ENCODE results near the gene RARA. TPM values are rescaled to one million over a fixed set of nuclear protein-coding genes. Genes with fewer than 3 reads are reported as not detected.

The RARA gene
- total RNA-seq, 6 donors from 2014 or later, result 45.7 to 95.6 (median 85.9) TPM

GRCh38 chr17:40331743-40332641 is 23.0 kb downstream of the RARA start:
- H3K27ac ChIP-seq, result peak overlapping the region; percentile 93 to 96 (median 96)
- H3K27me3 ChIP-seq, result no peaks in the 10 kb centered on the region
- peaks cover 94 to 100% (median 97%) of the 10 kb centered on the region in 4 donors for H3K4me1 ChIP-seq
- TF ChIP-seq POLR2A (IDR thresholded peaks at IDR 0.05) (peak in 1 of 4 donors; percentile 52), CTCF (IDR thresholded peaks at IDR 0.05) (peak in 3 of 6 experiments; percentile 12 to 36 (median 19)), EP300 (IDR thresholded peaks at IDR 0.05) (peak in 3 of 4 donors; percentile 38 to 63 (median 42)), POLR2AphosphoS5 (IDR thresholded peaks at IDR 0.05) (peak; percentile 64 to 73)
- no peaks in the 10 kb centered on the region for H3K9me3 ChIP-seq
- peaks cover 0 to 11% (median 3%) of the 10 kb centered on the region in 4 donors for H3K36me3 ChIP-seq
- WGBS, 2 donors, result 9 to 17% methylated on average over 4 to 12 of the region's 22 CpGs
- peak overlapping the region in 3 of 4 donors; percentile 10 to 29 (median 29) for H3K4me3 ChIP-seq
- peak; percentile 94 to 96 for DNase-seq
- peak; percentile 81 to 84 for ATAC-seq (ENCODE audit: low FRiP score in 2 of 2)

GRCh38 chr17:40333781-40334448 is 24.9 kb downstream of the RARA start:
- H3K4me1 ChIP-seq, result peaks cover 91 to 100% (median 97%) of the 10 kb centered on the region in 4 donors
- H3K4me3 ChIP-seq, result no peak overlapping the region
- peak; percentile 15 to 44 for ATAC-seq (ENCODE audit: low FRiP score in 2 of 2)
- peak overlapping the region; percentile 93 to 96 (median 96) for H3K27ac ChIP-seq
- WGBS, 2 donors, result 66 to 67% methylated on average over 3 to 4 of the region's 4 CpGs
- peak; percentile 43 to 71 for TF ChIP-seq POLR2AphosphoS5 (IDR thresholded peaks at IDR 0.05)
- TF ChIP-seq POLR2A (IDR thresholded peaks at IDR 0.05), result no peak
- no peaks in the 10 kb centered on the region for H3K9me3 ChIP-seq
- no peaks in the 10 kb centered on the region for H3K27me3 ChIP-seq
- DNase-seq, result peak in 1 of 2 donors; percentile 70
- H3K36me3 ChIP-seq, result peaks cover 0 to 11% (median 3%) of the 10 kb centered on the region in 4 donors

- H3K9me3 ChIP-seq, result no peaks in the 10 kb centered on the region
- ATAC-seq (ENCODE audit: low FRiP score in 2 of 2) (no peak), DNase-seq (no peak)
- H3K4me1 ChIP-seq, result peaks cover 91 to 100% (median 97%) of the 10 kb centered on the region in 4 donors
- peaks cover 0 to 11% (median 3%) of the 10 kb centered on the region in 4 donors for H3K36me3 ChIP-seq
- H3K4me3 ChIP-seq, result no peak overlapping the region
- H3K27me3 ChIP-seq, result no peaks in the 10 kb centered on the region
- peak overlapping the region; percentile 93 to 96 (median 96) for H3K27ac ChIP-seq
- TF ChIP-seq EP300 (IDR thresholded peaks at IDR 0.05), result no peak
- TF ChIP-seq CTCF (IDR thresholded peaks at IDR 0.05), result no peak
- no peak for TF ChIP-seq POLR2A (IDR thresholded peaks at IDR 0.05)
- TF ChIP-seq POLR2AphosphoS5 (IDR thresholded peaks at IDR 0.05), result no peak
- WGBS, 2 donors, result 88 to 91% methylated on average over 8 of the region's 8 CpGs
These were observed 26.6 kb downstream of the RARA start for GRCh38 chr17:40335620-40336019.

GRCh38 chr17:40337351-40337750 is 28.4 kb downstream of the RARA start:
- no peak for TF ChIP-seq EP300 (IDR thresholded peaks at IDR 0.05)
- no peak for TF ChIP-seq POLR2A (IDR thresholded peaks at IDR 0.05)
- no peak for TF ChIP-seq CTCF (IDR thresholded peaks at IDR 0.05)
- TF ChIP-seq POLR2AphosphoS5 (IDR thresholded peaks at IDR 0.05), result no peak
- DNase-seq, result no peak
- peak overlapping the region; percentile 22 to 96 (median 62) for H3K27ac ChIP-seq
- H3K9me3 ChIP-seq, result no peaks in the 10 kb centered on the region
- H3K36me3 ChIP-seq, result no peaks in the 10 kb centered on the region
- no peak overlapping the region for H3K4me3 ChIP-seq
- H3K27me3 ChIP-seq, result no peaks in the 10 kb centered on the region
- 75 to 83% methylated on average over 8 of the region's 8 CpGs for WGBS, 2 donors
- peaks cover 76 to 88% (median 85%) of the 10 kb centered on the region in 4 donors for H3K4me1 ChIP-seq
- no peak for ATAC-seq (ENCODE audit: low FRiP score in 2 of 2)

GRCh38 chr17:40338058-40338457 is 29.1 kb downstream of the RARA start:
- DNase-seq (no peak), ATAC-seq (ENCODE audit: low FRiP score in 2 of 2) (no peak)
- Histone ChIP-seq H3K27ac (peak overlapping the region; percentile 22 to 96 (median 62)), H3K27me3 (no peaks in the 10 kb centered on the region), H3K4me3 (no peak overlapping the region), H3K36me3 (no peaks in the 10 kb centered on the region), H3K4me1 (peaks cover 69 to 84% (median 78%) of the 10 kb centered on the region in 4 donors), H3K9me3 (no peaks in the 10 kb centered on the region)
- WGBS, 2 donors, result 56 to 57% methylated on average over 5 of the region's 5 CpGs
- TF ChIP-seq CTCF (IDR thresholded peaks at IDR 0.05) (no peak), POLR2AphosphoS5 (IDR thresholded peaks at IDR 0.05) (peak in 1 of 2 donors; percentile 8)

All from upper lobe of left lung (tissue), 6 donors.